Loucy (cell line): ENCODE measurements around the gene NKTR.

Source experiments
- H2AFZ ChIP-seq: fragments of 200-600 bp; sonication (generic); 2 replicates; pipeline ENCODE4 v1.6.0; 2016; ENCODE audit warnings: antibody characterized with exemption, mild to moderate bottlenecking, low read length, moderate library complexity
- H3F3A ChIP-seq: fragments of 200-600 bp; 2 replicates; pipeline ENCODE4 v1.6.0; 2016; ENCODE audit warnings: antibody characterized with exemption, low read depth, mild to moderate bottlenecking
- H3K27me3 ChIP-seq: fragments of 200-600 bp; sonication (generic); 2 replicates; pipeline ENCODE4 v1.6.1; 2014; ENCODE audit warnings: low read length, mild to moderate bottlenecking; ENCODE audit not compliant: insufficient read depth, poor library complexity, severe bottlenecking
- H3K36me3 ChIP-seq: fragments of 200-600 bp; sonication (generic); 2 replicates; pipeline ENCODE4 v1.6.1; 2016; ENCODE audit warnings: low read length; ENCODE audit not compliant: insufficient read depth
- H3K4me1 ChIP-seq: fragments of 200-600 bp; sonication (generic); 2 replicates; pipeline ENCODE4 v1.5.1; 2014; ENCODE audit warnings: low read length, mild to moderate bottlenecking; ENCODE audit not compliant: insufficient read depth, poor library complexity, severe bottlenecking
- H3K4me2 ChIP-seq: fragments of 200-600 bp; sonication (generic); 2 replicates; pipeline ENCODE4 v1.6.0; 2014; ENCODE audit warnings: antibody characterized with exemption, low read length, low read depth, mild to moderate bottlenecking; ENCODE audit not compliant: poor library complexity, severe bottlenecking
- H3K4me3 ChIP-seq: fragments of 200-600 bp; sonication (generic); 2 replicates; pipeline ENCODE4 v1.5.1; 2014; ENCODE audit warnings: low read length, mild to moderate bottlenecking, mixed read lengths; ENCODE audit not compliant: poor library complexity, severe bottlenecking
- H3K79me2 ChIP-seq: fragments of 200-600 bp; sonication (generic); 2 replicates; pipeline ENCODE4 v1.6.1; 2014; ENCODE audit warnings: low read length; ENCODE audit not compliant: insufficient read depth
- H3K9ac ChIP-seq: fragments of 200-600 bp; sonication (generic); 2 replicates; pipeline ENCODE4 v1.6.0; 2014; ENCODE audit warnings: mild to moderate bottlenecking, low read depth, low read length, moderate library complexity; ENCODE audit not compliant: poor library complexity, severe bottlenecking
- H3K9me2 ChIP-seq: fragments of 200-600 bp; sonication (generic); replicated peaks from 2 replicates; pipeline ENCODE4 v1.6.1; 2016; ENCODE audit warnings: low read depth, low read length, mixed read lengths
- H3K9me3 ChIP-seq: fragments of 200-600 bp; sonication (generic); 2 replicates; pipeline ENCODE4 v1.6.1; 2014; ENCODE audit warnings: mild to moderate bottlenecking, antibody characterized with exemption, low read length, low read depth; ENCODE audit not compliant: insufficient read depth
- H4K20me1 ChIP-seq: fragments of 200-600 bp; sonication (generic); 2 replicates; pipeline ENCODE4 v1.6.0; 2014; ENCODE audit warnings: antibody characterized with exemption, low read length, mild to moderate bottlenecking; ENCODE audit not compliant: insufficient read depth, poor library complexity, severe bottlenecking
- CTCF ChIP-seq: fragments of 200-600 bp; sonication (generic); conservative IDR thresholded peaks from 2 replicates; pipeline ENCODE4 v1.5.1; 2014; ENCODE audit warnings: mild to moderate bottlenecking, antibody characterized with exemption, low read length
- EZH2phosphoT487 ChIP-seq: fragments of 200-600 bp; IDR thresholded peaks from 2 replicates; pipeline ENCODE4 v1.6.1; 2018; ENCODE audit warnings: antibody characterized with exemption, mild to moderate bottlenecking, moderate library complexity, borderline replicate concordance

The NKTR gene

DNA sequence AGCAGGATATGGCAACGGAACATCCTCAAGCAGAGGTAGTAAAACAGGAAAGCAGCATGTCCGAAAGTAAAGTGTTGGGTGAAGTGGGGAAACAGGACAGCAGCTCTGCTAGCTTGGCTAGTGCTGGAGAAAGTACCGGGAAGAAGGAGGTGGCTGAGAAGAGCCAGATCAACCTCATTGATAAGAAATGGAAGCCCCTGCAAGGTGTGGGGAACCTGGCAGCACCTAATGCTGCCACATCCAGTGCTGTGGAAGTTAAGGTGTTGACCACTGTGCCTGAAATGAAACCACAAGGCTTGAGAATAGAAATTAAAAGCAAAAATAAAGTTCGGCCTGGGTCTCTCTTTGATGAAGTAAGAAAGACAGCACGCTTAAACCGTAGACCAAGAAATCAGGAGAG, 38.7 kb downstream of the NKTR start:
- H3K4me3 ChIP-seq = no peak overlapping the region
- H4K20me1 ChIP-seq = peaks cover 3% of the 10 kb centered on the region
- peaks cover 10% of the 10 kb centered on the region; the same call in 1 of the 2 replicates for H3K79me2 ChIP-seq
- no peaks in the 10 kb centered on the region for H3K9me3 ChIP-seq
- no peaks in the 10 kb centered on the region for H3K9me2 ChIP-seq
- no peak overlapping the region for H3K4me2 ChIP-seq
- H3F3A ChIP-seq = no peaks in the 10 kb centered on the region
- H2AFZ ChIP-seq = no peak overlapping the region
- peaks cover 92% of the 10 kb centered on the region for H3K36me3 ChIP-seq
- H3K9ac ChIP-seq = no peak overlapping the region
- H3K27me3 ChIP-seq = no peaks in the 10 kb centered on the region
- TF ChIP-seq EZH2phosphoT487 (no peak), CTCF (no peak)
- no peaks in the 10 kb centered on the region for H3K4me1 ChIP-seq

DNA sequence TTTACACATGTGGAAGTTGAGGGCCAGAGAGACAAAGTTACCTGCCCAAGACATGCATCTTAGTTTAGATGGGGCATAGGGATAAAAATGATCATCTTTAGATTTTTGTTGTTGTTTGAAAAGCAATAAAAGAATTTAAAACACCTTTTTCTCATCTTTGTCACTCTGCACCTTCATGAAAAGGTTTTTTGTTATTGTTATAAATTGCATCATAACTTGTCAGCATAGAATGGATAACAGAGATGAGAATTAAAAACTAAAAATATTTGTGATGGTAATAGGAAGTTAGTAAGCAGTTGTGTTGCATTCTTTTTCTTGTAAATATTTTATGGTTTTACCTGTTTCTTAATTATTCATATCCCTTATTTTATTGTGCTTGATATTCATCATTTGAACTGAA, 39.6 kb downstream of the NKTR start:
- Histone ChIP-seq H4K20me1 (peaks cover 3% of the 10 kb centered on the region), H3K4me2 (no peak overlapping the region), H2AFZ (no peak overlapping the region), H3K9me2 (no peaks in the 10 kb centered on the region), H3K4me1 (no peaks in the 10 kb centered on the region), H3K27me3 (no peaks in the 10 kb centered on the region), H3K4me3 (no peak overlapping the region), H3K9me3 (no peaks in the 10 kb centered on the region), H3K9ac (no peak overlapping the region), H3K79me2 (peaks cover 10% of the 10 kb centered on the region; the same call in 1 of the 2 replicates), H3K36me3 (peaks cover 92% of the 10 kb centered on the region), H3F3A (no peaks in the 10 kb centered on the region)
- TF ChIP-seq CTCF (no peak), EZH2phosphoT487 (no peak)

DNA sequence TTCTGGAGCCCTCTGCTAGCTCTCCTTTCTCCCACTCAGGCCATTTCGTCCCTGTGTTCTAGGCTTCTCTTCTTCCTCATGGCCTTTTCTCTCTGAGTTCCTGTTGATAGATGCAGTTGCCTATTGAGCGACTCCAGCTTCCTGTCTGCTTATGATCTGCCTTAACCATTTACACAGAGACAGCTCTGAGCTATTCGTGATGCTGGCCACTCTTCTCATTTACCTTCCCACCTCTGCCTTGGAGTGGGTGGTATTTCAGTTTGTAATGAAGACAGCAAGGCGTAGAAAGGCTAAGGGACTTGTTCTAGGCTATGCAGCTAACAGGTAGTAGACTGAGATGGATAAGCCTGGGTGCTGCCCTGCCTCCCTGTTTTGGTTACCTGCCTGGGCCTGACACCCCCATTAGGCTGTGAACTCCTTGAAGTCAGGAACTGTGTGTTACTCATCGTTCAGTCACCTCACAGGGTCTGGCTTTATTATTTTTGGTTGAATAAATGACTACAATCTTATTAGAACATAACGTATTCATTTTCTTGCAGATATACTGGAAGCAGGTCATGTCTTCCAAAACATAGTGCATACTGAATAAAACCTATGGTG, 40.4 kb downstream of the NKTR start:
- H3K9me3 ChIP-seq = no peaks in the 10 kb centered on the region
- peaks cover 3% of the 10 kb centered on the region for H4K20me1 ChIP-seq
- peaks cover 10% of the 10 kb centered on the region; the same call in 1 of the 2 replicates for H3K79me2 ChIP-seq
- peaks cover 93% of the 10 kb centered on the region for H3K36me3 ChIP-seq
- no peaks in the 10 kb centered on the region for H3K4me1 ChIP-seq
- no peaks in the 10 kb centered on the region for H3K9me2 ChIP-seq
- no peak overlapping the region for H3K4me2 ChIP-seq
- no peaks in the 10 kb centered on the region for H3K27me3 ChIP-seq
- TF ChIP-seq EZH2phosphoT487 = no peak
- no peak for TF ChIP-seq CTCF
- no peak overlapping the region for H2AFZ ChIP-seq
- H3K4me3 ChIP-seq = no peak overlapping the region
- 0 out of 2 replicates have a peak, but pooled peaks cover under 1% of the 10 kb centered on the region for H3F3A ChIP-seq
- no peak overlapping the region for H3K9ac ChIP-seq
